Jurkat, Clone E6-1 (cell line): ENCODE data around the gene RIMS4.

Experiments
- DNase-seq: peaks from one replicate; pipeline ENCODE4 v3.0.0-alpha.2; 2011; ENCODE audit warnings: low read depth, low spot score
- H3K4me3 ChIP-seq: 2 replicates; pipeline ENCODE4 v1.5.1; 2011; ENCODE audit warnings: mild to moderate bottlenecking, low read length, control low read depth, moderate library complexity

RIMS4 gene

DNA sequence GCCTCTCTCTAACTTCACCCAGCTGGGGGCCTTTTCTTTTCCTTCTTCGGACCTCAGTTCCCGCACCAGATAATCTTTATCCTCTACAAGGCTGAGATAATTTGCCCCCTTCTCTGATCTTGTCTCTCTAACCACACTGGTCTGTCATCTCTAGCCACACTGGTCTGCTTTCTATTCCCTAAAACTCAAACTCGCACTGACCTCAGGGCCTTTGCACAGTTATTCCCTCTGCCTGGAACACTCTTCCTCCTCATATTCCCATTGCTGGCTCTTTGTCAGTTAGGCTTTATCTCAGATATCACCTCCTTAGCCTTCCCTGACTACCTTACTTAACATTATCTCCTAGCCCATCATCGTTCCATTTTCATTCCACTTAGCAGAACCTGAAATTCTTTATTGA is 7.6 kb downstream of the RIMS4 start:
- no peak for DNase-seq
- H3K4me3 ChIP-seq, result no peak overlapping the region

DNA sequence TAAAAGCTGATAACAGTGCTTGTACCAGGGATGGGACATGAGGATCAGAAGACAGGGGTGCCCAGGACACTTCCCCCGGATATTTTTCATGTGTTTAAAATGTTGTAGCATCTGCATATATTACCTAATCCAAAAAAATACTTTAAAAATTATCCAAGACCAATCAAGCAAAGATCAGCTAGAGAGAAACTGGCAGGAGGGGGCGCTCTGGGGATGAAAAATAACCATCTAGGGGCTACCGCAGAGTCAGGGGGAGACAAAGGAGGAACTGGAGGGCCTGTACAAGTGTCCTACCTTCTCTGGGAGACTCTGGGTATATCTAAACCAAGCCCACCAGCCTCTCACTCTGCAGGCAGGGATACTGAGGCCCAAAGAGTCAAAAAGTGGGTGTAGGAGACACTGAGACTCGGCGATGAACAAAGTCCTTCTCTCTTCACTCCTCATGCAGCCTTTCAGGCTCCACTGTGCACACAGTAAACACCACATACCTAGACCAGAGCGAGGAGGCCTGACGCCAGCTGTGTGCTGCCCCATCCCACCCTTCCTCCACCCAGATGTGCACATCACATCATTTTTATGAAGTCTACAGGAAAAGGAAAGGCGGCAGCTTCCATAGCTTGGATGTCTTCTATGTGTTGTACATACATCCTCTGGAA is 9.8 kb downstream of the RIMS4 start:
- DNase-seq, result no peak
- no peak overlapping the region for H3K4me3 ChIP-seq

DNA sequence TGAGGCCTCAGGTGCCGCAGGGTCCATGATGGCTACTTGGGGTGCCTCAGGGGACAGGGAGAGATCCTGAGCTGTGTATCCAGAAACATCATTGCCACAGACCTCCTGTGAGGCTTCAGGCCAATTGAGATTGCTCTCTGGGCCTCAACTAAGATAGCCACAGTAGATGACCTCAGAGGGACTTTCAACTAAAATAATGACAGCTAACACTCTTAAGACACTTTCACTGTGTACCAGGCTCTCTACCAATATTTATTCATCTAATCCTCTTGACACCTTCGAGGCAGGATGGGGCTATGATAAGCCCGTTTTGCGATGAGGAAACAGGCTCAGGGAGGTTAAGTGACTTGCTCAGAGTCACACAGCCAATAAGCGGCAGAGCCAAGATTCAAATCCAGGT is 10.7 kb downstream of the RIMS4 start:
- no peak overlapping the region for H3K4me3 ChIP-seq
- no peak for DNase-seq

DNA sequence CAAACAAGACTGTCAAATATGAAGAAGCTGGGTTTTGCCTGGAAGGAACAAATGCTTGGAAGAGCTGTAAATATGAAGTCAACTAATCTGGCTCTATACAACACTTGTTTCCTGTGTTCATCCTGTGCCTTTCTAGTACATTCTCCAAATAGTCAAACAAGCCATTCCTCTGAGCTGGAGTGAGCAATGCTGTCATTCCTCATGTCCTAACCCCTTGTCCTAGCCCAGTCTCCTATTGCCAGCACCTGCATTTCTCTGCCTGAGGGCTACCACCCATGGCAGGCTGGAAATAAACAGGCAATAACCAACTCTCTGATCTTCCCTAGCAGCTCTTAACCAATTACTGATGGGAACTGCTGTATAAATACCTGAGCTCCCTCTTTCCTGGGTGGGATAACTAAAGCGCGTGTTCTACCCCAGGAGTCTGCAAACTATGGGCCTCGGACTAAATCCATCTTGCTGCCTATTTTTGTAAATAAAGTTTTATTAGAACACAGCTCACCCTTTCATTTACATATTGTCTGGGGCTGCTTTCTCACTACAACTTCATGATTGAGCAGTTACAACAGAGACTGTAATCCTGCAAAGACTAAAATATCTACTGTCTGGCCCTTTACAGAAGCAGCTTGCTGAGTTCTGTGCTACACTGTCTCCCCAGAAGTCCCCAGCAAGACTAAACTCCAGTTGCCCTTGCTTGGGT is 13.4 kb downstream of the RIMS4 start:
- DNase-seq, result no peak
- no peak overlapping the region for H3K4me3 ChIP-seq

- DNase-seq, result no peak
- no peak overlapping the region for H3K4me3 ChIP-seq
These were observed 14.0 kb downstream of the RIMS4 start for GRCh38 chr20:44796311-44796710.

- no peak for DNase-seq
These were observed 14.5 kb downstream of the RIMS4 start for GRCh38 chr20:44795836-44796235.

DNA sequence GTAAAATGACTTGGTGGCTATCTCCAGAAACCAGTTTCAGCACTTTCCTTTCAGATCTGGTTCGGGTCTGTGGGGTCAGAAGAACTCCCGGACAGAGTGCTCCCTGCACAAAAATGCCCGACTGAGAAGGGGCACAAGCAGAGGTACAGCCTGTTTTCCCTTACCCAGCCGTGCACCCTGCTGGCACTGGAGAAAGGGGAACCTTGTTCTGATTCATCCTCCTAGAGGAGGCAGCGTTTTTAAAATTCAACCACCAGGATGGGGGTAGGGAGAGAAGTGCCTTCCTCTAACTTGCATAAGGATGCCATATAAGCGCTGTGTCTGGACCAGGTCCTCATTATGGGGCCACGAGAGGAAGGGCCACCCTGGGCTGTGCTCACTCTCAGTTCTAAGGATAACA is 17.6 kb downstream of the RIMS4 start:
- H3K4me3 ChIP-seq, result no peak overlapping the region
- DNase-seq, result no peak

More at GRCh38 chr20:44795836-44796235, 14.5 kb downstream of the RIMS4 start:
- H3K4me3 ChIP-seq, result no peak overlapping the region

DNA sequence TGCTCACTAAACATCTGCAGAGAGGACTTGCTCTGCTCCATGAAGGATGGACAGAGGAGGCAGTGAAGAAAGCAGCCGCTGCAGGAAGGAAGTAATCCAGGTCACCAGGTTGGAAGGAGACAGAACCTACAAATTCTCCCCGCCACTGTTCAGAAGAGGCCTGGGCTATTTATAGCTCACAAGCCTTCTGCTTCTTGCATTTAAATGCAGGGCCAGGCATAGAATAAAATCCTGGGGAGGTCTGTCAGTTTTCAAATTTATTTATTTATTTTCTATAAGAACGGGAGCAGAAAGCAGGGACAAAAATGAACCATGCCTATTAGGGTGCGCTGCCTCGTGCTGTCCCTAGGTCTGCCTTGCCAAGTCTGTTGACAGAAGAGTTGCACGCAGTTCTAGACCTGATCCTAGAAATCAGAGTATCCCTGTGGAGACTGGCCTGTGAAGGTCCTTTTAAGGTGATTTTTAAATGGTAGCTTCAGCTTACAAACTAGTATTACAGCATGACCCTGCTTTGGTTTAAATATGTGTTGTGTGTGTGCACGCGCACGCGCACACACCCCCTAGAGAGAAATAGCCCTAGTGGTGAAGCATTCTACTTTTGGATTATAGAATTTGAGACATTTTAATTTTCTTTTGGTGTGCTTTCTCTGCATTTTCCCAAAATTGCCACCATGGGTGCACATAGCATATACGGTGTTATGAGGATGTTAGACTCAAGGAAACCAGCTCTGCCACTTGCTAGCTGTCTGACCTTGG is 19.5 kb downstream of the RIMS4 start:
- no peak for DNase-seq
- no peak overlapping the region for H3K4me3 ChIP-seq

DNA sequence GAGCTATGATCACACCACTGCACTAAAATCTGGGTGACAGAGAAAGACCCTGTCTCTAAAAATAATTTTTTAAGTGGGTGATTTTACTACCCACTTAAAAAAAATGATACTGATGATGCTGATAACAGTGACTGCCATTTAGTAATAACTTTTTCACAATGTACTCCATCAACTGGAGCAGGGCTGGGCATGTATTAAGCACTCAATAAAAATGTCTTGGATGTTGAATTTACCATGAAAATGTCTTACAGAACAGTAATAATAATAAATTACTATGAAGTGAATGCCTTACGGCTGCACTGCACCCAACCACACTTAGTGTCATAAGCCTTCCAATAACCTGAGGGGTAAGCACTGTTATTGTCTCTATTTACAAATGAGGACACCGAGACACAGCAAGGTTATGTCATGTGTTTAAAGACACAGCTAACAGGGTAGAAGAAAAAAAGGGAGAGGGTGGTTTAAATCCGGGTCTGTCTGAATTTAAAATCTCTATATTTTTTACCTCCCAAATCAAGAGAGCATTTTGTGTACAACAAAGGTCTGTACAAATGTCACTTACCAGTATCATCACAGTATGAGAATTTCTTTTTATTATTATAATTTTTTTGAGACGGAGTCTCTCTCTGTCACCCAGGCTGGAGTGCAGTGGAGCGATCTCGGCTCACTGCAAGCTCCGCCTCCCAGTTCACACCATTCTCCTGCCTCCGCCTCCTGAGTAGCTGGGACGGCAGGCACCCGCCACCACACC is 21.5 kb downstream of the RIMS4 start:
- DNase-seq, result no peak
- no peak overlapping the region for H3K4me3 ChIP-seq

DNA sequence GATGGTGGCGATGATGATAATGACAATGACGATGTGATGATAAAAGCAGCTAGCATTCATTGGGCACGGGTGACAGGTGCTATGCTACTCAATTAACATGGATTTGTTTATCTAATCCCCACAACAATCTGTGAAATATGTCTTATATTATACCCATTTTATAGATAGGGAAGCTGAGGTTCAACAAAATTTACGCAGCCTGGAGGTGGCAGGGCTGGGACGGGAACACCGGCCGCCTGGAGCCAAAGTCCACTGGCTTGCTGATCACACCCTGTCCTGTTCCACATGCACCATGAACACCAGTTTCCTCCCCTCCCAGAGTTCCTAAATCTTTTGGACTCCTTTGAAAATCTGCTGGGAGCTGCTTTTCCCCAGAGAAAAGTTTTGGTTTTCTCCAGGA is 23.0 kb downstream of the RIMS4 start:
- no peak for DNase-seq
- H3K4me3 ChIP-seq, result no peak overlapping the region

DNA sequence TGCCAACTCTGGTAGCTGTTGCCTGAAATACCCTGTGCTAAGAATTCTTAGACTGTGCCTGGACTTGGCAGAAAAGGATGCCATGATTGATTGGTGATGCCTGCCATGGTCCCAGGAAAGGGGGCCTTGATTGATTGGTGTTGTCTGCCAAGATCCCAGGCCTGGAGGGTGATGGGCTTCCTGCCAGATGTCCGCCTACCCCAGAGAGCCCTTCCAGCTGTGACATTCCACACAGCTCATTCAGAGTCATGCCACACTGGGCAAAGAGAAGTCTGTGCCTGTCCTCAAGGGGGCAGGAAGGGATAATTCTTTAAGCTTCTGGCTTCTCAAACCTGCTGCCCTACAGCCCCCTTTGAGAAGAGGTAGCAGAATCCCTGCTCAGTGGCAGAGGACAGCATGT is 24.6 kb downstream of the RIMS4 start:
- no peak for DNase-seq

GRCh38 chr20:44784688-44785087 is 25.7 kb downstream of the RIMS4 start:
- DNase-seq, result no peak
- H3K4me3 ChIP-seq, result no peak overlapping the region

More for the DNA sequence above, 24.6 kb downstream of the RIMS4 start:
- no peak overlapping the region for H3K4me3 ChIP-seq

GRCh38 chr20:44781791-44782190 is 28.6 kb downstream of the RIMS4 start:
- no peak for DNase-seq
- no peak overlapping the region for H3K4me3 ChIP-seq

DNA sequence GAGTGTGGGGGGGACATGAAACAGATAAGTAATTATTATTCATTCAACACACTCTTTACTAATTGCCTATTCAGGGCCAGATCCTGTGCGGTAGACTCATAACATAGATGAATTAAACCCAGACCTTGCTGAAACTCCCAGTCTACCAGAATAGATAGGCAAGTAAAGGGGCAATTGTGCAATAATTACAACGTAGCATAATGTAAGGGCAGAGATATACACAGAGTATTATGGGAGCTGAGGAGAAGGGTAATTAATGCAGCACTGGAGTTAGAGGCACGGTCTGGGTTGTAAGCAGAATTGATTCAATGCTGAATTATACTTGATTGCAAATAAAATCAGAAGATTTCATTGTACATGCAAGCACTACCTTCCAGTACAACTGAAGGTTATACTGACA is 29.2 kb downstream of the RIMS4 start:
- H3K4me3 ChIP-seq, result no peak overlapping the region
- no peak for DNase-seq

- no peak overlapping the region for H3K4me3 ChIP-seq
- peak; percentile 65 for DNase-seq
These were observed 30.1 kb downstream of the RIMS4 start for GRCh38 chr20:44780226-44780625.

DNA sequence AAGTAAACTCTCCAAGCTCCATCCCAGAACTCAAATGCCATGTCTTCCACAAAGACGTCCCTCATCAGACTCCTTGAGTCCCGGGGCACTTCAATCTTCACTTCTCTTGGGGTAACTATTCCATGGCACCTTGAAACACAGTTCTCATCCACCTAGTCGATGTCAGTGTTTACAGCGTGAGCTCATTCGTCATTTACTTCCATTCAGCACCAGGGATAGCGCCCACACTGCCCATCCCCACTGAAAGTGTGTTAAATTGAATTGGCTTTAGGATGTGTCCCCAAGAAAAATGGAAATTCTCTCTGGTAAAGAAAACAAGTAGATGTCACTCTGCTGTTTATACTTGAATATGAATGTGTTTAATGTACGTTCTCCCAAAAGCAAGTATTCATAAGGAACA is 33.4 kb downstream of the RIMS4 start:
- DNase-seq, result peak; percentile 26
- no peak overlapping the region for H3K4me3 ChIP-seq

GRCh38 chr20:44773070-44773829 is 37.1 kb downstream of the RIMS4 start:
- no peak for DNase-seq
- H3K4me3 ChIP-seq, result no peak overlapping the region

- DNase-seq, result no peak
- no peak overlapping the region for H3K4me3 ChIP-seq
These were observed 37.7 kb downstream of the RIMS4 start for GRCh38 chr20:44772636-44773035.

- no peak overlapping the region for H3K4me3 ChIP-seq
- DNase-seq, result no peak
These were observed 39.2 kb downstream of the RIMS4 start for GRCh38 chr20:44771172-44771535.
